Measurements from ENCODE around the gene SHLD2. TPM values are rescaled to one million over a fixed set of nuclear protein-coding genes. Genes with fewer than 3 reads are reported as not detected.
"Not testable (repeated sequence)": the region's sequence is repeated elsewhere in the genome, so short reads cannot be mapped to it uniquely, and the experiment has no call there.

Gene SHLD2
- total RNA-seq, 1 experiment from 2014 or later: 28.9 TPM

- POLR2A ChIA-PET; BruUV-seq (replicated peaks): not testable (repeated sequence)
These were observed 91.0 kb downstream of the SHLD2 start for GRCh38 chr10:87186016-87186415.

GRCh38 chr10:87187573-87187972, 92.6 kb downstream of the SHLD2 start:
- H3K4me3 ChIP-seq (replicated peaks in 1 of 2; ENCODE audit: low read depth in 1 of 2, low read length in 2 of 2); H3K4me1 ChIP-seq (ENCODE audit: control insufficient read depth in 1 of 2, insufficient read depth in 2 of 2, low read length in 2 of 2); H3K27ac ChIP-seq (ENCODE audit: low read depth, low read length); H3K36me3 ChIP-seq (ENCODE audit: control insufficient read depth in 1 of 2, insufficient read depth in 2 of 2, low read length in 2 of 2); ATAC-seq; DNase-seq (ENCODE audit: low read depth, low spot score); POLR2A ChIA-PET; intact Hi-C loops (cut with micrococcal nuclease); H3K4me2 ChIP-seq (ENCODE audit: low read length); BruUV-seq (replicated peaks); H3K79me2 ChIP-seq (ENCODE audit: insufficient read depth, low read length); H2AFZ ChIP-seq (ENCODE audit: low read depth, low read length, poor library complexity, severe bottlenecking); H3K27me3 ChIP-seq (ENCODE audit: insufficient read depth, low read length); H3K9ac ChIP-seq (ENCODE audit: low read length); CTCF ChIA-PET; H3K9me3 ChIP-seq (ENCODE audit: control insufficient read depth in 1 of 2, insufficient read depth in 1 of 2, low read depth in 1 of 2, low read length in 2 of 2); H3K9me2 ChIP-seq (ENCODE audit: insufficient read depth); RAD21 ChIA-PET (ENCODE audit: low non-redundant PET in 1 of 2, low total read pairs in 2 of 2, uncharacterized antibody in 2 of 2, unreplicated experiment in 2 of 2); H4K20me1 ChIP-seq (ENCODE audit: insufficient read depth): not testable (repeated sequence)

More at GRCh38 chr10:87186016-87186415, 91.0 kb downstream of the SHLD2 start:
- H4K20me1 ChIP-seq (ENCODE audit: insufficient read depth); H3K4me2 ChIP-seq (ENCODE audit: low read length); H3K79me2 ChIP-seq (ENCODE audit: insufficient read depth, low read length); H3K9me3 ChIP-seq (ENCODE audit: control insufficient read depth in 1 of 2, insufficient read depth in 1 of 2, low read depth in 1 of 2, low read length in 2 of 2); intact Hi-C loops (cut with micrococcal nuclease); H3K9me2 ChIP-seq (ENCODE audit: insufficient read depth); H3K9ac ChIP-seq (ENCODE audit: low read length); CTCF ChIA-PET; H3K27me3 ChIP-seq (ENCODE audit: insufficient read depth, low read length); H3K4me3 ChIP-seq (replicated peaks in 1 of 2; ENCODE audit: low read depth in 1 of 2, low read length in 2 of 2); H3K36me3 ChIP-seq (ENCODE audit: control insufficient read depth in 1 of 2, insufficient read depth in 2 of 2, low read length in 2 of 2); RAD21 ChIA-PET (ENCODE audit: low non-redundant PET in 1 of 2, low total read pairs in 2 of 2, uncharacterized antibody in 2 of 2, unreplicated experiment in 2 of 2); ATAC-seq; H2AFZ ChIP-seq (ENCODE audit: low read depth, low read length, poor library complexity, severe bottlenecking); DNase-seq (ENCODE audit: low read depth, low spot score); H3K4me1 ChIP-seq (ENCODE audit: control insufficient read depth in 1 of 2, insufficient read depth in 2 of 2, low read length in 2 of 2); H3K27ac ChIP-seq (ENCODE audit: low read depth, low read length): not testable (repeated sequence)

DNA sequence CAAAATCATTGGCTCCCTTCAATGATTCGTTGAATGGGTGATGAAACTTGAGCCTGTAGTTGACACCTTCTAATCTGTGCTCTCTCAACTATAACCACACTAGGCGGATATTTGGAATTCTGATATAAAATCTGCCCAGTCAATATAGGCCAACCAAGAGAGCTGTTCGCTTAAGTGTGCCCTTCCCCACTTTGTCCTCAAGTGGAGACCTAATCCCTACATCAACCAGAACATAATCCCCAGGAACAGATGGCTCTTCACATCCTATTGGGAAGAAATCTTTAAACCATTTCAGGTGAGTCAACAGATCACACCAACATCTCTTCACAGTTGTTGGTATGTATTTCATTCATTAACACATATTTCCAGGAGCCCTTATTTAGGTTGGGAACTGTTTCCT, 96.8 kb downstream of the SHLD2 start:
- H3K9me3 ChIP-seq (ENCODE audit: control insufficient read depth in 1 of 2, insufficient read depth in 1 of 2, low read depth in 1 of 2, low read length in 2 of 2); H3K4me3 ChIP-seq (replicated peaks in 1 of 2; ENCODE audit: low read depth in 1 of 2, low read length in 2 of 2); H3K4me2 ChIP-seq (ENCODE audit: low read length); ATAC-seq; H3K9ac ChIP-seq (ENCODE audit: low read length); H3K79me2 ChIP-seq (ENCODE audit: insufficient read depth, low read length); H3K9me2 ChIP-seq (ENCODE audit: insufficient read depth); H2AFZ ChIP-seq (ENCODE audit: low read depth, low read length, poor library complexity, severe bottlenecking); RAD21 ChIA-PET (ENCODE audit: low non-redundant PET in 1 of 2, low total read pairs in 2 of 2, uncharacterized antibody in 2 of 2, unreplicated experiment in 2 of 2); DNase-seq (ENCODE audit: low read depth, low spot score); BruUV-seq (replicated peaks); H3K27me3 ChIP-seq (ENCODE audit: insufficient read depth, low read length); intact Hi-C loops (cut with micrococcal nuclease); H3K27ac ChIP-seq (ENCODE audit: low read depth, low read length); H3K36me3 ChIP-seq (ENCODE audit: control insufficient read depth in 1 of 2, insufficient read depth in 2 of 2, low read length in 2 of 2); POLR2A ChIA-PET; CTCF ChIA-PET; H4K20me1 ChIP-seq (ENCODE audit: insufficient read depth); H3K4me1 ChIP-seq (ENCODE audit: control insufficient read depth in 1 of 2, insufficient read depth in 2 of 2, low read length in 2 of 2): not testable (repeated sequence)

DNA sequence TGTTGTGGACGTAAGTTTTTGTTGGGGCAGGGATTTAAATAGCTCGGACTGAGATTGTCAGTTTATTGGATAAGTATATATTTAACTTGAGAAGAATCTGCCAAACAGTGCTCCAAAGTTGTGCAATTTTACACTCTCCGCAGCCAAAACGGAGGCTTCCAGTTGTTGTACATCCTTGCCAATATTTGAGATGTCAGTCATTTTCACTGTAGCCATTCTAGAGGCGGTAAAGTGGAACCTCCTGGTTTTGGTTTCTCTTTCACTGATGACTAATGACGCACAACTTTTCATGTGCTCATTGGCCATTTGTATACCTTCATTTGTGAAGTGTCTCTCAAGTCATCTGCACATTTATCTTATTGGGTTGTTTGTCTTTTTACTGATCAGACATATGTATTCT, 105.9 kb downstream of the SHLD2 start:
- CTCF ChIA-PET; BruUV-seq (replicated peaks): not testable (repeated sequence)

DNA sequence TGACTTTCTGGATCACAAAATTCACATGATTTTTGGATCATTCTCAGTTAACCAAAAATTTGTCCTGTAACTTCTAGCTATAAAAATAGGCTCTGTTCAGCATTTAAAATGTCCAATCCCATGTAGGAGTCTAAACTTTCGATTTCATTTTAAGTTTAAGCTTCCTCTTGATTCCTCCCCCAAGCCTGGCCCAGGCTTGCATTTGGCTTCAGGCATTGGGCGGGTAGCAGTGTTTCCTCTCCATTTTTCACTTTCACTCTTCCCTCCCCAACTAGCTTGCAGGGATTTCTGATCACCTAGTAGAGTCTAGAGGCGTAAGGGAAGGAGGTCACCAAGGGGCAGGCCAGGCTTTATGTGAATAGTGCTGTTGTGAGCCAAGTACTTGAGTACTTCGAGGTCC, 109.8 kb downstream of the SHLD2 start:
- CTCF ChIA-PET; H4K20me1 ChIP-seq (ENCODE audit: insufficient read depth); H3K4me2 ChIP-seq (ENCODE audit: low read length); H3K36me3 ChIP-seq (ENCODE audit: control insufficient read depth in 1 of 2, insufficient read depth in 2 of 2, low read length in 2 of 2); H3K9ac ChIP-seq (ENCODE audit: low read length); H3K4me1 ChIP-seq (ENCODE audit: control insufficient read depth in 1 of 2, insufficient read depth in 2 of 2, low read length in 2 of 2); RAD21 ChIA-PET (ENCODE audit: low non-redundant PET in 1 of 2, low total read pairs in 2 of 2, uncharacterized antibody in 2 of 2, unreplicated experiment in 2 of 2); H3K79me2 ChIP-seq (ENCODE audit: insufficient read depth, low read length); H3K4me3 ChIP-seq (replicated peaks in 1 of 2; ENCODE audit: low read depth in 1 of 2, low read length in 2 of 2); BruUV-seq (replicated peaks); DNase-seq (ENCODE audit: low read depth, low spot score); H3K9me2 ChIP-seq (ENCODE audit: insufficient read depth); H2AFZ ChIP-seq (ENCODE audit: low read depth, low read length, poor library complexity, severe bottlenecking); H3K9me3 ChIP-seq (ENCODE audit: control insufficient read depth in 1 of 2, insufficient read depth in 1 of 2, low read depth in 1 of 2, low read length in 2 of 2); POLR2A ChIA-PET; ATAC-seq; H3K27ac ChIP-seq (ENCODE audit: low read depth, low read length); H3K27me3 ChIP-seq (ENCODE audit: insufficient read depth, low read length): not testable (repeated sequence)
- intact Hi-C loops (cut with micrococcal nuclease): loop anchor here (5.0 kb wide), 1 partner anchor 268 kb away; no protein-coding TSS in a partner anchor

More for the DNA sequence above, 105.9 kb downstream of the SHLD2 start:
- RAD21 ChIA-PET (ENCODE audit: low non-redundant PET in 1 of 2, low total read pairs in 2 of 2, uncharacterized antibody in 2 of 2, unreplicated experiment in 2 of 2); H3K27me3 ChIP-seq (ENCODE audit: insufficient read depth, low read length); H4K20me1 ChIP-seq (ENCODE audit: insufficient read depth); H3K9me3 ChIP-seq (ENCODE audit: control insufficient read depth in 1 of 2, insufficient read depth in 1 of 2, low read depth in 1 of 2, low read length in 2 of 2); H3K36me3 ChIP-seq (ENCODE audit: control insufficient read depth in 1 of 2, insufficient read depth in 2 of 2, low read length in 2 of 2); H3K9me2 ChIP-seq (ENCODE audit: insufficient read depth); H3K4me3 ChIP-seq (replicated peaks in 1 of 2; ENCODE audit: low read depth in 1 of 2, low read length in 2 of 2); H3K79me2 ChIP-seq (ENCODE audit: insufficient read depth, low read length); ATAC-seq; H2AFZ ChIP-seq (ENCODE audit: low read depth, low read length, poor library complexity, severe bottlenecking); DNase-seq (ENCODE audit: low read depth, low spot score); H3K9ac ChIP-seq (ENCODE audit: low read length); POLR2A ChIA-PET; H3K4me1 ChIP-seq (ENCODE audit: control insufficient read depth in 1 of 2, insufficient read depth in 2 of 2, low read length in 2 of 2); H3K4me2 ChIP-seq (ENCODE audit: low read length); H3K27ac ChIP-seq (ENCODE audit: low read depth, low read length): not testable (repeated sequence)
- intact Hi-C loops (cut with micrococcal nuclease): loop anchor here (5.0 kb wide), 1 partner anchor 264 kb away; no protein-coding TSS in a partner anchor

All from HCT116 (cell line).